Lower leg skin (tissue), 4 donors: ENCODE measurements around the gene MAN2A1. TPM values are rescaled to one million over a fixed set of nuclear protein-coding genes. Genes with fewer than 3 reads are reported as not detected.

Experiments used
- DNase-seq, 2 donors: peaks; one replicate each; pipeline ENCODE4 v3.0.0-alpha.2; 2019; ENCODE audit warnings: low spot score in 2 of 2
- H3K4me3 ChIP-seq: fragments of 200-600 bp; sonication (generic); 2 replicates; pipeline ENCODE4 v1.5.1; 2017; ENCODE audit warnings: mild to moderate bottlenecking, low read depth; ENCODE audit not compliant: poor library complexity, severe bottlenecking
- CTCF ChIP-seq, 3 donors: fragments of 450-650 bp; IDR thresholded peaks; one replicate each; pipeline ENCODE4 v1.5.1; 2016; ENCODE audit warnings: antibody characterized with exemption in 3 of 3, mild to moderate bottlenecking in 3 of 3, moderate library complexity in 2 of 3
- POLR2A ChIP-seq, 2 donors: fragments of 450-650 bp; IDR thresholded peaks; one replicate each; pipeline ENCODE4 v1.6.1; 2016 to 2017; ENCODE audit warnings: antibody characterized with exemption in 2 of 2, mild to moderate bottlenecking in 1 of 2, moderate library complexity in 1 of 2
- WGBS, 2 donors: methylation state at CpG; one replicate each; pipeline ENCODE4 v1.1.5; 2018; 5-methylcytosine and 5-hydroxymethylcytosine counted together
- intact Hi-C: fragments of 100-400 bp; cut with DNase I; formaldehyde crosslinking; loops from one replicate; pipeline ENCODE4 v1.15.0; 2023; ENCODE audit warnings: low total_unique reads
- total RNA-seq, 4 donors: library from RNA; depleted of rRNA; stranded (reverse); fragments of >200 nt; gene quantifications; one replicate each; pipeline ENCODE4 v1.1.0, GENCODE V29; 2016

Gene MAN2A1
- total RNA-seq: 10 to 100 TPM; 35.0 to 45.8 (median 40.2) TPM

- peak in 1 of 2 donors; percentile 77 for DNase-seq
- 0% methylated on average over 13 of the region's 58 CpGs; no CpG with 5 or more reads in 1 of the 2 donors for WGBS, 2 donors
- peak within 1 kb of the TSS; percentile 88 for H3K4me3 ChIP-seq
- TF ChIP-seq CTCF (IDR thresholded peaks at IDR 0.05) (no peak), POLR2A (IDR thresholded peaks at IDR 0.05) (peak in 1 of 2 donors; percentile 28)
- intact Hi-C loops: no loop called here
Observed at GRCh38 chr5:109689740-109690241, at the start of gene MAN2A1. Gene MAN2A1, plus strand, starts transcription at chr5:109689927. Its CDS starts 491 bp downstream, at chr5:109690418.

GRCh38 chr5:109640976-109641375, 48.8 kb upstream of the MAN2A1 start:
- no peak for TF ChIP-seq POLR2A (IDR thresholded peaks at IDR 0.05)
- intact Hi-C loops: no loop called here
- no peak for DNase-seq
- H3K4me3 ChIP-seq: no peak overlapping the region
- 89 to 91% methylated on average over 4 of the region's 4 CpGs for WGBS, 2 donors

- TF ChIP-seq POLR2A (IDR thresholded peaks at IDR 0.05) (no peak), CTCF (IDR thresholded peaks at IDR 0.05) (no peak)
- no peak for DNase-seq
- WGBS, 2 donors: 84 to 88% methylated on average over 4 of the region's 4 CpGs
- intact Hi-C loops: no loop called here
- no peak overlapping the region for H3K4me3 ChIP-seq
Observed at GRCh38 chr5:109643791-109644350, 45.9 kb upstream of the MAN2A1 start.

- DNase-seq: no peak
- H3K4me3 ChIP-seq: no peak overlapping the region
- intact Hi-C loops: no loop called here
- TF ChIP-seq POLR2A (IDR thresholded peaks at IDR 0.05) (no peak), CTCF (IDR thresholded peaks at IDR 0.05) (no peak)
- WGBS, 2 donors: 81 to 89% methylated on average over 7 of the region's 7 CpGs
Observed at GRCh38 chr5:109644829-109645228, 44.9 kb upstream of the MAN2A1 start.

- TF ChIP-seq CTCF (IDR thresholded peaks at IDR 0.05) (no peak), POLR2A (IDR thresholded peaks at IDR 0.05) (no peak)
- 41 to 44% methylated on average over 2 of the region's 2 CpGs for WGBS, 2 donors
- no peak overlapping the region for H3K4me3 ChIP-seq
- no peak for DNase-seq
- intact Hi-C loops: no loop called here
Observed at GRCh38 chr5:109645707-109646192, 44.0 kb upstream of the MAN2A1 start.

GRCh38 chr5:109649318-109649717, 40.4 kb upstream of the MAN2A1 start:
- intact Hi-C loops: no loop called here
- WGBS, 2 donors: 47 to 49% methylated on average over 4 of the region's 4 CpGs
- no peak overlapping the region for H3K4me3 ChIP-seq

More at GRCh38 chr5:109649318-109649717, 40.4 kb upstream of the MAN2A1 start:
- no peak for DNase-seq
- TF ChIP-seq CTCF (IDR thresholded peaks at IDR 0.05) (no peak), POLR2A (IDR thresholded peaks at IDR 0.05) (no peak)
